Common myeloid progenitor, CD34-positive (primary cell): Measurements from ENCODE around the gene SLC25A19.

Experiments
- CTCF ChIA-PET: fragments of 350-600 bp; sonication (Branson Sonifier 250); formaldehyde crosslinking; loops from one replicate; lab custom pipeline; 2021; ENCODE audit warnings: antibody characterized with exemption; lab: Charles Lee
- POLR2A ChIA-PET: fragments of 350-600 bp; sonication (Branson Sonifier 250); formaldehyde crosslinking; loops from one replicate; lab custom pipeline; 2021; ENCODE audit warnings: antibody characterized with exemption; lab: Charles Lee
- DNase-seq, 3 donors: peaks; one replicate each; pipeline versions ENCODE4 v3.0.0 to v3.0.0-alpha.2; 2013
- H3K27ac ChIP-seq, 2 experiments: 1 replicate in 1 of 2; 2 replicates in 1 of 2; pipeline ENCODE4 v1.7.0; 2013; ENCODE audit warnings: inconsistent platforms in 2 of 2, low read length in 2 of 2, mild to moderate bottlenecking in 2 of 2, low read depth in 1 of 2, moderate library complexity in 1 of 2; ENCODE audit not compliant: severe bottlenecking in 2 of 2, insufficient read depth in 1 of 2, poor library complexity in 1 of 2
- H3K27me3 ChIP-seq, 5 experiments: replicated peaks in 2 of 5; 1 replicate in 3 of 5; 2 replicates in 2 of 5; pipeline versions ENCODE4 v1.6.1 to v1.7.0; 2013; ENCODE audit warnings: low read length in 4 of 5, mild to moderate bottlenecking in 2 of 5, moderate library complexity in 2 of 5, inconsistent platforms in 1 of 5; ENCODE audit not compliant: insufficient read depth in 5 of 5, control insufficient read depth in 4 of 5
- H3K36me3 ChIP-seq, 4 experiments: 1 replicate in 2 of 4; 2 replicates in 2 of 4; pipeline versions ENCODE4 v1.6.1 to v1.7.0; 2013; ENCODE audit warnings: low read length in 3 of 4, control low read depth in 1 of 4, mild to moderate bottlenecking in 1 of 4; ENCODE audit not compliant: control insufficient read depth in 4 of 4, insufficient read depth in 4 of 4
- H3K4me1 ChIP-seq, 4 experiments: 1 replicate in 3 of 4; 2 replicates in 1 of 4; pipeline versions ENCODE4 v1.6.1 to v1.7.1; 2013; ENCODE audit warnings: low read length in 3 of 4, mild to moderate bottlenecking in 3 of 4, control low read depth in 1 of 4, inconsistent platforms in 1 of 4, moderate library complexity in 1 of 4; ENCODE audit not compliant: control insufficient read depth in 4 of 4, insufficient read depth in 4 of 4; ENCODE audit errors: control extremely low read depth in 1 of 4
- H3K4me3 ChIP-seq, 7 experiments: 1 replicate in 4 of 7; 2 replicates in 3 of 7; pipeline versions ENCODE4 v1.5.1 to v1.7.0; 2013; ENCODE audit warnings: mild to moderate bottlenecking in 7 of 7, low read length in 6 of 7, moderate library complexity in 6 of 7, inconsistent platforms in 2 of 7, low read depth in 2 of 7, control low read depth in 1 of 7; ENCODE audit not compliant: insufficient read depth in 4 of 7, control insufficient read depth in 1 of 7; ENCODE audit errors: extremely low read depth in 1 of 7
- H3K9me3 ChIP-seq, 5 experiments: 1 replicate in 4 of 5; 2 replicates in 1 of 5; pipeline versions ENCODE4 v1.6.1 to v1.7.1; 2013; ENCODE audit warnings: low read length in 4 of 5, mild to moderate bottlenecking in 2 of 5, inconsistent platforms in 1 of 5, low read depth in 1 of 5, moderate library complexity in 1 of 5; ENCODE audit not compliant: control insufficient read depth in 4 of 5, insufficient read depth in 2 of 5; ENCODE audit errors: control extremely low read depth in 1 of 5
- WGBS: methylation state at CpG from one replicate; pipeline ENCODE4 v1.1.5; 2013; ENCODE audit not compliant: insufficient coverage; 5-methylcytosine and 5-hydroxymethylcytosine counted together

Gene SLC25A19

GRCh38 chr17:75326226-75326848 is 37.1 kb upstream of the SLC25A19 start:
- CTCF ChIA-PET, result interaction anchor here (0.6 to 4.6 kb wide), 16 partner anchors 10 to 87 kb away, joined by 3 to 32 read pairs (median 5); partner anchors contain the start of gene GRB2
- peaks cover 7 to 44% (median 9%) of the 10 kb centered on the region in 4 experiments for H3K36me3 ChIP-seq

GRCh38 chr17:75325827-75326225 is 36.6 kb upstream of the SLC25A19 start:
- peak overlapping the region in 6 of 7 experiments; percentile 1 to 51 (median 38) for H3K4me3 ChIP-seq
- H3K36me3 ChIP-seq, result peaks cover 6 to 43% (median 10%) of the 10 kb centered on the region in 4 experiments
- H3K9me3 ChIP-seq, result no peaks in the 10 kb centered on the region
- POLR2A ChIA-PET, result interaction anchor here (0.5 to 1.5 kb wide), 6 partner anchors 11 to 190 kb away, joined by 3 to 6 read pairs (median 4); partner anchors contain the start of genes GRB2 and TSEN54
- no peaks in the 10 kb centered on the region for H3K27me3 ChIP-seq
- DNase-seq, result peak; percentile 68 to 89 (median 85)
- 0% methylated on average over 3 of the region's 7 CpGs for WGBS
- peaks cover 19 to 63% (median 54%) of the 10 kb centered on the region in 4 experiments for H3K4me1 ChIP-seq
- CTCF ChIA-PET, result interaction anchor here (0.6 to 4.6 kb wide), 17 partner anchors 10 to 87 kb away, joined by 3 to 32 read pairs (median 5); partner anchors contain the start of gene GRB2
- peak overlapping the region; percentile 62 to 79 for H3K27ac ChIP-seq

More at GRCh38 chr17:75326226-75326848, 37.1 kb upstream of the SLC25A19 start:
- Histone ChIP-seq H3K4me1 (peaks cover 19 to 67% (median 54%) of the 10 kb centered on the region in 4 experiments), H3K27me3 (no peaks in the 10 kb centered on the region), H3K27ac (peak overlapping the region in 1 of 2 experiments; percentile 79), H3K9me3 (no peaks in the 10 kb centered on the region), H3K4me3 (peak overlapping the region in 6 of 7 experiments; percentile 1 to 51 (median 38))
- peak in 2 of 3 donors; percentile 55 to 64 for DNase-seq
- POLR2A ChIA-PET, result interaction anchor here (0.5 to 1.5 kb wide), 8 partner anchors 10 to 190 kb away, joined by 3 to 6 read pairs (median 4); partner anchors contain the start of genes GRB2 and TSEN54
- WGBS, result 20% methylated on average over 3 of the region's 5 CpGs

- Histone ChIP-seq H3K4me3 (peak overlapping the region in 6 of 7 experiments; percentile 1 to 51 (median 38)), H3K9me3 (no peaks in the 10 kb centered on the region), H3K27me3 (no peaks in the 10 kb centered on the region), H3K27ac (peak overlapping the region; percentile 62 to 79), H3K36me3 (peaks cover 9 to 45% (median 15%) of the 10 kb centered on the region in 4 experiments), H3K4me1 (peaks cover 19 to 62% (median 54%) of the 10 kb centered on the region in 4 experiments)
- CTCF ChIA-PET, result interaction anchor here (0.6 to 4.6 kb wide), 15 partner anchors 9 to 137 kb away, joined by 3 to 32 read pairs (median 6); no protein-coding TSS in a partner anchor
- POLR2A ChIA-PET, result interaction anchor here (0.8 to 1.5 kb wide), 3 partner anchors 13 to 191 kb away, joined by 3 to 5 read pairs (median 4); partner anchors contain the start of gene TSEN54
- 90% methylated on average over 3 of the region's 6 CpGs for WGBS
- DNase-seq, result no peak
These were observed 36.1 kb upstream of the SLC25A19 start for GRCh38 chr17:75325348-75325747.

GRCh38 chr17:75321506-75321905 is 32.3 kb upstream of the SLC25A19 start:
- no peaks in the 10 kb centered on the region for H3K27me3 ChIP-seq

GRCh38 chr17:75319904-75320691 is 30.9 kb upstream of the SLC25A19 start:
- H3K27me3 ChIP-seq, result no peaks in the 10 kb centered on the region
- no peaks in the 10 kb centered on the region for H3K9me3 ChIP-seq
- no peak for DNase-seq
- H3K27ac ChIP-seq, result peak overlapping the region in 1 of 2 experiments; percentile 20
- H3K4me1 ChIP-seq, result peaks cover 4 to 29% (median 18%) of the 10 kb centered on the region in 4 experiments
- H3K4me3 ChIP-seq, result no peak overlapping the region
- WGBS, result 99% methylated on average over 15 of the region's 20 CpGs
- ChIA-PET POLR2A (no interaction called here), CTCF (interaction anchor here (0.6 to 4.4 kb wide), 12 partner anchors 8 to 1929 kb away, joined by 3 to 34 read pairs (median 6); partner anchors contain the start of genes GRB2 and SLC25A19)
- peaks cover 13 to 61% (median 41%) of the 10 kb centered on the region in 4 experiments for H3K36me3 ChIP-seq

More at GRCh38 chr17:75321506-75321905, 32.3 kb upstream of the SLC25A19 start:
- 86% methylated on average over 10 of the region's 10 CpGs for WGBS
- no peak overlapping the region for H3K4me3 ChIP-seq
- CTCF ChIA-PET, result interaction anchor here (0.6 to 4.4 kb wide), 13 partner anchors 9 to 261 kb away, joined by 3 to 34 read pairs (median 11); partner anchors contain the start of genes GRB2 and SLC25A19
- H3K27ac ChIP-seq, result no peak overlapping the region
- POLR2A ChIA-PET, result no interaction called here
- peaks cover 16 to 44% (median 32%) of the 10 kb centered on the region in 4 experiments for H3K4me1 ChIP-seq
- DNase-seq, result no peak
- no peaks in the 10 kb centered on the region for H3K9me3 ChIP-seq
- H3K36me3 ChIP-seq, result peaks cover 13 to 63% (median 41%) of the 10 kb centered on the region in 4 experiments

GRCh38 chr17:75318615-75319222 is 29.5 kb upstream of the SLC25A19 start:
- peak overlapping the region in 1 of 2 experiments; percentile 54 for H3K27ac ChIP-seq
- H3K36me3 ChIP-seq, result peaks cover 13 to 54% (median 41%) of the 10 kb centered on the region in 4 experiments
- no peak overlapping the region for H3K4me3 ChIP-seq
- ChIA-PET CTCF (interaction anchor here (1.2 to 1.5 kb wide), 2 partner anchors 29 to 58 kb away, joined by 3 to 5 read pairs; partner anchors contain the start of gene SLC25A19), POLR2A (no interaction called here)
- DNase-seq, result no peak
- H3K9me3 ChIP-seq, result no peaks in the 10 kb centered on the region
- no peaks in the 10 kb centered on the region for H3K27me3 ChIP-seq
- WGBS, result 100% methylated on average over 5 of the region's 10 CpGs
- H3K4me1 ChIP-seq, result peaks cover 2 to 28% (median 7%) of the 10 kb centered on the region in 4 experiments
